ENCODE results near the gene ZG16B.

DNA sequence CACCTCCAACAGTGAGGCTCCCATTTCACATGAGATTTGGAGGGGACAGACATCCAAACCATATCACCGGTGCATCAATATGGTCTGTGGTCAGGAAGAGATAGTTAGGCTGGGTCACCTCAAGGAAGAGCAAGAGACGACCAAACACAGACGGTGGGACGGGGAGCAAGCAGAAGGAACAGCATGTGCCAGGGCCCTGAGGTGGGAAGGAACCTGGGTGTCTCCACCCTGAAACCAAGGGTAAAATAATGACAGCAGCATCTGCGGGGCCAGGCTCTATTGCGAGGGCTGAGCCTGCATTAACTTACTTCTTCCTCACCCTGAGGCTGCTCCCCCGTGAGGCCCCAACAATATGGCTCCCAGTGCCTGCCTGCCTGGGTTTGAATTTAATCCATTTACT is 21.9 kb upstream of the ZG16B start:
- TF ChIP-seq POLR2AphosphoS5 (IDR thresholded peaks at IDR 0.05) (no peak), POLR2A (IDR thresholded peaks at IDR 0.05) (no peak)
- TF ChIP-seq, protein P1, sequence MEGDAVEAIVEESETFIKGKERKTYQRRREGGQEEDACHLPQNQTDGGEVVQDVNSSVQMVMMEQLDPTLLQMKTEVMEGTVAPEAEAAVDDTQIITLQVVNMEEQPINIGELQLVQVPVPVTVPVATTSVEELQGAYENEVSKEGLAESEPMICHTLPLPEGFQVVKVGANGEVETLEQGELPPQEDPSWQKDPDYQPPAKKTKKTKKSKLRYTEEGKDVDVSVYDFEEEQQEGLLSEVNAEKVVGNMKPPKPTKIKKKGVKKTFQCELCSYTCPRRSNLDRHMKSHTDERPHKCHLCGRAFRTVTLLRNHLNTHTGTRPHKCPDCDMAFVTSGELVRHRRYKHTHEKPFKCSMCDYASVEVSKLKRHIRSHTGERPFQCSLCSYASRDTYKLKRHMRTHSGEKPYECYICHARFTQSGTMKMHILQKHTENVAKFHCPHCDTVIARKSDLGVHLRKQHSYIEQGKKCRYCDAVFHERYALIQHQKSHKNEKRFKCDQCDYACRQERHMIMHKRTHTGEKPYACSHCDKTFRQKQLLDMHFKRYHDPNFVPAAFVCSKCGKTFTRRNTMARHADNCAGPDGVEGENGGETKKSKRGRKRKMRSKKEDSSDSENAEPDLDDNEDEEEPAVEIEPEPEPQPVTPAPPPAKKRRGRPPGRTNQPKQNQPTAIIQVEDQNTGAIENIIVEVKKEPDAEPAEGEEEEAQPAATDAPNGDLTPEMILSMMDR (IDR thresholded peaks at IDR 0.05), result no peak

Measured in prostate gland (tissue), 2 donors.